ENCODE results near the gene RPH3AL. TPM values are rescaled to one million over a fixed set of nuclear protein-coding genes. Genes with fewer than 3 reads are reported as not detected.

Gene RPH3AL
- total and polyA plus RNA-seq, 8 donors = 43.4 to 89.1 (median 56.0) TPM

- no peak for DNase-seq
- no peaks in the 10 kb centered on the region for H3K36me3 ChIP-seq
- no peak overlapping the region for H3K4me3 ChIP-seq
- H3K4me1 ChIP-seq = peaks cover 54 to 68% (median 67%) of the 10 kb centered on the region in 3 donors
- no peak for FAIRE-seq
- H3K27ac ChIP-seq = peak overlapping the region; percentile 85 to 95 (median 95)
- H3K27me3 ChIP-seq = no peaks in the 10 kb centered on the region
- 30 to 38% methylated on average over 3 of the region's 3 CpGs for WGBS, 2 donors
- no peaks in the 10 kb centered on the region for H3K9me3 ChIP-seq
- no peak for ATAC-seq
- intact Hi-C loops (cut with DNase I) = no loop called here
- TF ChIP-seq, protein P1, sequence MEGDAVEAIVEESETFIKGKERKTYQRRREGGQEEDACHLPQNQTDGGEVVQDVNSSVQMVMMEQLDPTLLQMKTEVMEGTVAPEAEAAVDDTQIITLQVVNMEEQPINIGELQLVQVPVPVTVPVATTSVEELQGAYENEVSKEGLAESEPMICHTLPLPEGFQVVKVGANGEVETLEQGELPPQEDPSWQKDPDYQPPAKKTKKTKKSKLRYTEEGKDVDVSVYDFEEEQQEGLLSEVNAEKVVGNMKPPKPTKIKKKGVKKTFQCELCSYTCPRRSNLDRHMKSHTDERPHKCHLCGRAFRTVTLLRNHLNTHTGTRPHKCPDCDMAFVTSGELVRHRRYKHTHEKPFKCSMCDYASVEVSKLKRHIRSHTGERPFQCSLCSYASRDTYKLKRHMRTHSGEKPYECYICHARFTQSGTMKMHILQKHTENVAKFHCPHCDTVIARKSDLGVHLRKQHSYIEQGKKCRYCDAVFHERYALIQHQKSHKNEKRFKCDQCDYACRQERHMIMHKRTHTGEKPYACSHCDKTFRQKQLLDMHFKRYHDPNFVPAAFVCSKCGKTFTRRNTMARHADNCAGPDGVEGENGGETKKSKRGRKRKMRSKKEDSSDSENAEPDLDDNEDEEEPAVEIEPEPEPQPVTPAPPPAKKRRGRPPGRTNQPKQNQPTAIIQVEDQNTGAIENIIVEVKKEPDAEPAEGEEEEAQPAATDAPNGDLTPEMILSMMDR (IDR thresholded peaks at IDR 0.05) = no peak
Measured at GRCh38 chr17:349666-350065, 2.9 kb downstream of the RPH3AL start.

DNA sequence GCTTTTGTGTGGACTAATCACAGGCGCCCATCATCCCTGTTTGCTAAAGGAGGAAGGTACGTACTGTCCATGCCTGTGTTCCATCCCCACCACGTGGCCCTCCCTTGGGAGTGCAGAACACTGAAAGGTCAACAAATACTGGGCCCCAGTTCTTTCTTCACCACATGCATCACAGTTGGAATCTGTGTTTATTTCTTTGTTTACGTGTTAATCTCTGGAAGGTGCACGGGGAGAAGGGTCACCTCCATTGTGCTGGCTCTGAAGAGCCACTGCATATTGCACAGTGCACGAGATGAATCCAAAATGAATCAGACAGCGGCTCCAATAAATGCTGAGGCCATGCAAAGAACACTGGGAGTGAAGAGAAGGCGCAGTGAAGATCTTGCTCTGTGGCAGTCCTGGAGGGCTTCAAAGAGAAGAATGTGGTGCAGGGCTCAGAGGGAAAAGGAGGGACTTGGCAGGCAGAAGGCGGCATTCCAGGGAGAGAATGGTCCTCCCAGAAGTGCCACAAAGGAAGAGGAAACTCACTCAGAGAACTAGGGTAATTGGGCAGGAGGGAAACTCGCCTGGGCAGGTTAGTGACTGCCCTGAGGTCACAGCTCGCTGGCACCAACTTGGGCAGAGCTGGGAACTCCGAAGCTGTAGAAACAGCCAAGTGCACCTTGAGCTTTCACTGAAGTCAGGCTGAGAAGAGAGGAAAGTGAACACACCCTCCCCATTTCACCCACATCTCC lies 3.7 kb downstream of the RPH3AL start:
- DNase-seq = peak in 5 of 6 donors; percentile 66 to 84 (median 80)
- Histone ChIP-seq H3K36me3 (no peaks in the 10 kb centered on the region), H3K9me3 (no peaks in the 10 kb centered on the region), H3K27me3 (no peaks in the 10 kb centered on the region), H3K4me3 (no peak overlapping the region), H3K27ac (peak overlapping the region; percentile 85 to 95 (median 95)), H3K4me1 (peaks cover 46 to 60% (median 59%) of the 10 kb centered on the region in 3 donors)
- no peak for FAIRE-seq
- intact Hi-C loops (cut with DNase I) = no loop called here
- peak; percentile 53 to 64 (median 62) for ATAC-seq
- TF ChIP-seq, protein P1 (IDR thresholded peaks at IDR 0.05) = no peak
- 29 to 33% methylated on average over 12 of the region's 12 CpGs for WGBS, 2 donors

DNA sequence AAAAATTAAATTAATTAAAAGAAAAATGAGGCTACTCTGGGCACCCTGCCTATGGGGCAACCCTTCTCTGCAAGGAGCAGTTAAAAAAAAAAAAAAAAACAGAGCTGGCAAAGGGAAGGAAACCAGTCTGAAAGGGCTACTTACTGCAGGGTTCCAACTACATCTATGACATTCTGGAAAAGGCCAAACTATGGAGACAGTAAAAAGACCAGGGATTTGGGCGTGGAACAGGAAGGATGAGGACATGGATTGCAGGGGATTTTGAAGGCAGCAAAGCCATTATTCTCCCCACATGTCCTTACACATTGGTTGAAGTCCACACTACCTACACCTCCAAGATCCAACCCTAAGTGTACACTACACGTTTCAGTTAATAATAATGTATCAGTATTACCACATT lies 4.6 kb downstream of the RPH3AL start:
- FAIRE-seq (no peak), ATAC-seq (no peak), DNase-seq (no peak)
- H3K36me3 ChIP-seq = no peaks in the 10 kb centered on the region
- no peaks in the 10 kb centered on the region for H3K9me3 ChIP-seq
- intact Hi-C loops (cut with DNase I) = no loop called here
- WGBS, 2 donors = 43% methylated on average over 2 of the region's 2 CpGs
- H3K4me3 ChIP-seq = no peak overlapping the region
- H3K4me1 ChIP-seq = peaks cover 37 to 58% (median 50%) of the 10 kb centered on the region in 3 donors
- TF ChIP-seq, protein P1 (IDR thresholded peaks at IDR 0.05) = no peak
- peak overlapping the region in 2 of 4 donors; percentile 95 for H3K27ac ChIP-seq
- H3K27me3 ChIP-seq = no peaks in the 10 kb centered on the region

DNA sequence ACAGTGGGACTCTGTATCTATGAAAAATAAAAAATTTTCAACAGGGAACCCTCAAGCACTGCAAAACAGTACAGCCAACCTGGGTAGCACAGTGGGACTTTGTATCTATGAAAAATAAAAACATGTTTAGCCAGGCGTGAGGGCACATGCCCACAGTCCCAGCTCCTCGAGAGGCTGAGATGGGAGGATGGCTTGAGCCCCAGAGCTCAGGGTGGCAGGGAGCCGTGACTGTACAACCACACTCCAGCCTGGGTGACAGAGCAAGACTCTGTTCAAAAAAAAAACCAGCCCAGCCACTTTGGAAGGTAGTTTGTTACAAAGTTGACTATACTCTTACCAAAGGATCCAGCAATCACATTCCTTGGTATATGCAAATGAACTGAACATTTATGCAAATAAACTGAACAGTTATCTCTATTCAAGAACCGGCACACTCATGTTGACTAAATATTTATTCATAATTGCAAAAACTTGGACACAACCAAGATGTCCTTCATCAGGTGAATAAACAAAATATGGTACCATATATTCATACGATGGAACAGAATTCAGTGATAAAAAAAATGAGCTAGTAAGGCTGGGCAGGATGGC lies 5.2 kb downstream of the RPH3AL start:
- ATAC-seq (no peak), DNase-seq (peak in 1 of 6 donors; percentile 25), FAIRE-seq (no peak)
- WGBS, 2 donors = 45 to 52% methylated on average over 5 of the region's 5 CpGs
- Histone ChIP-seq H3K9me3 (no peaks in the 10 kb centered on the region), H3K4me1 (peaks cover 34 to 58% (median 46%) of the 10 kb centered on the region in 3 donors), H3K36me3 (no peaks in the 10 kb centered on the region), H3K27ac (peak overlapping the region in 3 of 4 donors; percentile 33 to 95 (median 95)), H3K27me3 (no peaks in the 10 kb centered on the region), H3K4me3 (no peak overlapping the region)
- intact Hi-C loops (cut with DNase I) = no loop called here
- TF ChIP-seq, protein P1 (IDR thresholded peaks at IDR 0.05) = no peak
